Ishikawa (cell line): ENCODE results near the gene SLC29A2.

Experiments used
- CEBPB ChIP-seq: IDR thresholded peaks from 2 replicates; pipeline ENCODE4 v1.6.1; 2012
- CREB1 ChIP-seq: IDR thresholded peaks from 2 replicates; pipeline ENCODE4 v1.6.1; 2012; ENCODE audit warnings: low read depth
- EGR1 ChIP-seq: IDR thresholded peaks from 2 replicates; pipeline ENCODE4 v1.6.1; 2012
- EP300 ChIP-seq: IDR thresholded peaks from 2 replicates; pipeline ENCODE4 v1.6.1; 2012; ENCODE audit warnings: borderline replicate concordance
- FOXM1 ChIP-seq: IDR thresholded peaks from 2 replicates; pipeline ENCODE4 v1.6.1; 2012; ENCODE audit warnings: low read depth, borderline replicate concordance
- MAX ChIP-seq: IDR thresholded peaks from 2 replicates; pipeline ENCODE4 v1.6.1; 2012
- NFIC ChIP-seq: IDR thresholded peaks from 2 replicates; pipeline ENCODE4 v1.6.1; 2012
- RAD21 ChIP-seq: IDR thresholded peaks from 2 replicates; pipeline ENCODE4 v1.6.1; 2012; ENCODE audit warnings: low read depth
- REST ChIP-seq: IDR thresholded peaks from 2 replicates; pipeline ENCODE4 v1.6.1; 2012; ENCODE audit warnings: low read depth, mild to moderate bottlenecking
- TAF1 ChIP-seq: IDR thresholded peaks from 2 replicates; pipeline ENCODE4 v1.6.1; 2012; ENCODE audit warnings: low read depth, mild to moderate bottlenecking
- TCF12 ChIP-seq: IDR thresholded peaks from 2 replicates; pipeline ENCODE4 v1.6.1; 2012; ENCODE audit warnings: low read depth
- TEAD4 ChIP-seq: IDR thresholded peaks from 2 replicates; pipeline ENCODE4 v1.6.1; 2012
- USF1 ChIP-seq: IDR thresholded peaks from 2 replicates; pipeline ENCODE4 v1.6.1; 2012
- YY1 ChIP-seq: IDR thresholded peaks from 2 replicates; pipeline ENCODE4 v1.6.1; 2012; ENCODE audit warnings: low read depth
- ZBTB7A ChIP-seq: IDR thresholded peaks from 2 replicates; pipeline ENCODE4 v1.6.1; 2012; ENCODE audit warnings: low read depth

Gene SLC29A2

GRCh38 chr11:66328302-66329144 lies 43.0 kb downstream of the SLC29A2 start:
- TF ChIP-seq YY1 (no peak), CREB1 (no peak), MAX (peak; percentile 97), EP300 (no peak), TAF1 (no peak), ZBTB7A (peak; percentile 90), RAD21 (peak; percentile 84), TCF12 (no peak), FOXM1 (no peak), EGR1 (no peak), USF1 (peak; percentile 88), TEAD4 (peak; percentile 94), NFIC (no peak), REST (no peak), CEBPB (no peak)

GRCh38 chr11:66328031-66328301 lies 43.6 kb downstream of the SLC29A2 start:
- TF ChIP-seq EGR1: no peak
- TF ChIP-seq TEAD4: no peak
- no peak for TF ChIP-seq CEBPB
- TF ChIP-seq REST: no peak
- TF ChIP-seq TAF1: no peak
- TF ChIP-seq RAD21: no peak
- no peak for TF ChIP-seq MAX
- no peak for TF ChIP-seq CREB1
- TF ChIP-seq USF1: no peak
- no peak for TF ChIP-seq NFIC
- TF ChIP-seq YY1: no peak
- no peak for TF ChIP-seq ZBTB7A

GRCh38 chr11:66327171-66328030 lies 44.2 kb downstream of the SLC29A2 start:
- TF ChIP-seq ZBTB7A (0 out of 2 replicates have a peak, but pooled peaks have one; percentile 31), TAF1 (no peak)

- TF ChIP-seq MAX (no peak), FOXM1 (no peak), RAD21 (no peak), EP300 (no peak), TCF12 (no peak), CEBPB (no peak), TEAD4 (no peak), CREB1 (no peak), TAF1 (no peak), YY1 (no peak), NFIC (no peak), USF1 (no peak), REST (no peak), EGR1 (no peak), ZBTB7A (no peak)
These were observed 45.1 kb downstream of the SLC29A2 start for GRCh38 chr11:66326261-66327111.
